H1 (cell line): ENCODE measurements around the gene BSN.

Experiments
- BRCA1 ChIP-seq: IDR thresholded peaks from 2 replicates; pipeline ENCODE4 v1.6.1; 2012; ENCODE audit warnings: low read depth, low read length, improper control_type of control experiment
- JUN ChIP-seq: IDR thresholded peaks from 2 replicates; pipeline ENCODE4 v1.6.1; 2011; ENCODE audit warnings: low read depth, mild to moderate bottlenecking, improper control_type of control experiment, low read length
- SIN3A ChIP-seq, 2 experiments: IDR thresholded peaks in 1 of 2; conservative IDR thresholded peaks in 1 of 2; 2 replicates each; pipeline ENCODE4 v1.6.1; 2011 to 2012; ENCODE audit warnings: low read length in 2 of 2, improper control_type of control experiment in 1 of 2, low read depth in 1 of 2, mild to moderate bottlenecking in 1 of 2
- TF ChIP-seq, protein P1 (sequence below), 3 experiments: IDR thresholded peaks; 1 replicate in 2 of 3; 2 replicates in 1 of 3; pipeline versions ENCODE4 v1.5.1 to v1.6.1; 2011; ENCODE audit warnings: low read length in 3 of 3, mild to moderate bottlenecking in 3 of 3, inconsistent platforms in 2 of 3, low read depth in 1 of 3, moderate library complexity in 1 of 3; ENCODE audit not compliant: insufficient read depth in 1 of 3; ENCODE audit errors: control extremely low read depth in 1 of 3

DNA sequence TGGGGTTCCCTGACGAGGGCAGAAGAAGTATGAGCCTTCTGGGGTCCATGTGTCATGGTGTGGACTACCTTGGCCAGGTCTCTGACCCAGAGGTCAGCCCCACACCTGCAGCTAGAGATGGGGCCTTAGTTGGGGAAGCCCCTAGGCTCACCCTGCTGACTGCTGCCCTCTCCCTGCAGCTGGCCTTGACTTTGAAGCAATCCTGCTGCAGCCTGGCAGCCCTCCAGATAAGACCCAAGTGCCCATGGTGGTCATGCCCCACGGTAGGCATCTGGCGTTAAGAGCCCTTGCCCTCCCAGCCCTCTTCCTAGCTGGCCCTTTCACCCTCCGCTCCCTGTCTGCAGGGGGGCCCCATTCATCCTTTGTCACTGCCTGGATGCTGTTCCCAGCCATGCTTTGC, 127.3 kb downstream of the BSN start:
- TF ChIP-seq, protein P1, sequence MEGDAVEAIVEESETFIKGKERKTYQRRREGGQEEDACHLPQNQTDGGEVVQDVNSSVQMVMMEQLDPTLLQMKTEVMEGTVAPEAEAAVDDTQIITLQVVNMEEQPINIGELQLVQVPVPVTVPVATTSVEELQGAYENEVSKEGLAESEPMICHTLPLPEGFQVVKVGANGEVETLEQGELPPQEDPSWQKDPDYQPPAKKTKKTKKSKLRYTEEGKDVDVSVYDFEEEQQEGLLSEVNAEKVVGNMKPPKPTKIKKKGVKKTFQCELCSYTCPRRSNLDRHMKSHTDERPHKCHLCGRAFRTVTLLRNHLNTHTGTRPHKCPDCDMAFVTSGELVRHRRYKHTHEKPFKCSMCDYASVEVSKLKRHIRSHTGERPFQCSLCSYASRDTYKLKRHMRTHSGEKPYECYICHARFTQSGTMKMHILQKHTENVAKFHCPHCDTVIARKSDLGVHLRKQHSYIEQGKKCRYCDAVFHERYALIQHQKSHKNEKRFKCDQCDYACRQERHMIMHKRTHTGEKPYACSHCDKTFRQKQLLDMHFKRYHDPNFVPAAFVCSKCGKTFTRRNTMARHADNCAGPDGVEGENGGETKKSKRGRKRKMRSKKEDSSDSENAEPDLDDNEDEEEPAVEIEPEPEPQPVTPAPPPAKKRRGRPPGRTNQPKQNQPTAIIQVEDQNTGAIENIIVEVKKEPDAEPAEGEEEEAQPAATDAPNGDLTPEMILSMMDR (IDR thresholded peaks at IDR 0.05; ENCODE audit: control extremely low read depth in 1 of 3, insufficient read depth in 1 of 3, low read depth in 1 of 3, low read length in 3 of 3), result no peak
- TF ChIP-seq BRCA1, result no peak
- no peak for TF ChIP-seq SIN3A (conservative IDR thresholded peaks at IDR 0.05 in 1 of 2, IDR thresholded peaks at IDR 0.05 in 1 of 2; ENCODE audit: low read depth in 1 of 2, low read length in 2 of 2)
- TF ChIP-seq JUN, result no peak
